22Rv1 (cell line): Measurements from ENCODE around the gene FBXL7.

ENCODE experiments used
- CTCF ChIP-seq: fragments of 450-650 bp; IDR thresholded peaks from 2 replicates; pipeline ENCODE4 v1.5.1; 2017; ENCODE audit warnings: mild to moderate bottlenecking
- ZFX ChIP-seq: fragments of 450-650 bp; IDR thresholded peaks from 2 replicates; pipeline ENCODE4 v1.6.1; 2017; ENCODE audit warnings: antibody characterized with exemption, borderline replicate concordance

- TF ChIP-seq CTCF: no peak
- no peak for TF ChIP-seq ZFX
Observed at GRCh38 chr5:15786884-15787283, 286.9 kb downstream of the FBXL7 start.
